SKM-1 (cell line): Measurements from ENCODE around the gene RANBP17.

Experiments used
- DNase-seq: peaks from one replicate; lab custom pipeline; 2025; ENCODE audit not compliant: unreplicated experiment; lab: John Stamatoyannopoulos, UW

The RANBP17 gene

DNA sequence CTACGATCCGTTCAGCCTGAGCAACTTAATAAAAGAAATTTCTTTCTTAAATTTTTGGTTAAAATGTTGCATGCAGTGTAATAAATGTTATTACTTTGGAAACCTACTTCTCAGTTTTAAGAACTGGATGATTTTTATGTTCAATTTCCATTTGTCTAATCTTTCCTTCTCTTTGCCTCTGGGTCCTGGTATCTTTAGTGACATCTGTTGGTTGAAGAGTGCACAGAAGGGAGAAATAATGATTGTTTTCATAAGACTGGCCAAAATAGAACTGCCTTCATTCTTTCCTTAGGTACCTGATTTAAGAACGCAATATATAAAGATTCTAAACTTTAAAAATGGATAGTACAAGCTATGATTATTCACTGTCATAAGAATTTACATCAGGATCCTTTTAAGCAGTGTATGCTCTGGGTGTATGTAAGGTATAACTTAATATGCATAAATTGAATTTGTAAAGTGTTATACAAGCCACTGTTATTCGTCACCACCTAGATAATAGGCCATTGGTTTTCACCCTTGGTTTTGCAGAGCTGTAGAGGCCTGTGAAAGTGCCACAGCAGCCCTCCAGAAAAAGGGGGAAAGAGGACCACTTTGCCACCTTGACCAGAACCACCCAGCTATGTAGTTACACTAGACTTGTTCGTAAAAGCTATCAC lies 364.4 kb downstream of the RANBP17 start:
- DNase-seq, result no peak

DNA sequence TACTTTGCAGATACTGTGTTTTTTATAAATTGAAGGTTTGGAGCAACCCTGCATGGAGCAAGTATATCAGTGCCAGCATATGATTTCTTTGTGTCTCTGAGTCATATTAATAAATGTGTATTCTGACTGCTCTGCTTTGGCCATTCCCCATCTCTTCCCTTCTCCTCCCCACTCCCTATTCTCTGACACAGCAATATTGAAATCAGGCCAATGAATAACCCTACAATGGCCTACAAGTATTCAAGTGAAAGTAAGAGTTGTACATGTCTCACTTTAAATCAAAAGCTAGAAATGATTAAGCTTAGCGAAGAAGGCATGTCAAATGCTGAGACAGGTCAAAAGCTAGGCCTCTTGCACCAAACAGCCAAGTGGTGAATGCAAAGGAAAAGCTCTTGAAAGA lies 365.0 kb downstream of the RANBP17 start:
- no peak for DNase-seq

DNA sequence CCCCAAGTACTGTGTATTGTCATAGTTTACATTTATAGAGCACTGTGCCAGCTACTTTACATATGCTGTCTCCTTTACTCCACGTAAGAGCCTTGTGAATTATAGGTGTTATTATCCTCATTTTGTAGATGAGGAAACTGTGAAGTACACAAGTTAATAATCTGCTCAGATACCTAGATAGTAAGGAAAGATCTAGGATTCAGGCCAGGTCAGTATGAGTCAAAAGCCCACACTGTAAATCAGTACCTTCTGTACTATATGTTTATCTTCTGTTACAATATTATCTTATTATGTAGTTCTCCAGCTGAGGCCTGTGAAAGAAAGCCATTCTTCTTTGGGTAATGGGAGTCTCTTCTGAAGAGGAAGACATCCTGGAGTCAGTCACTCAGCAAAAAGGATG lies 374.8 kb downstream of the RANBP17 start:
- no peak for DNase-seq

DNA sequence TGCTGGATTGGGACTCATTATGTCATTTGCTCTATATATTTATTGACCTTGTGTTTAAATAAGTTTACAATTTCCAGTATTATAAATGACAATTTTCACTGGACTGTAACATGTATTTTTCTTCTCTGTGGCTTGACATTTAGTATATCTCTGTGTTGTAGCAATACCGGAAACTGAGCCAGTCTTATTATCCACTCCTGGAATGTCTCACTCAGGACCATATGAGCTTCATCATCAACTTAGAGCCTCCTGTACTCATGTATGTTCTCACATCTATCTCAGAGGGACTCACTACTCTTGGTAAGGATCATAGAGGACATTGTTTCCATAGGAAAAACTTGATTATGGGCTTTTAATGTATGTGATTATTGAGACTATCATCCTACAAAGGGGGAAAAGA lies 380.7 kb downstream of the RANBP17 start:
- no peak for DNase-seq

DNA sequence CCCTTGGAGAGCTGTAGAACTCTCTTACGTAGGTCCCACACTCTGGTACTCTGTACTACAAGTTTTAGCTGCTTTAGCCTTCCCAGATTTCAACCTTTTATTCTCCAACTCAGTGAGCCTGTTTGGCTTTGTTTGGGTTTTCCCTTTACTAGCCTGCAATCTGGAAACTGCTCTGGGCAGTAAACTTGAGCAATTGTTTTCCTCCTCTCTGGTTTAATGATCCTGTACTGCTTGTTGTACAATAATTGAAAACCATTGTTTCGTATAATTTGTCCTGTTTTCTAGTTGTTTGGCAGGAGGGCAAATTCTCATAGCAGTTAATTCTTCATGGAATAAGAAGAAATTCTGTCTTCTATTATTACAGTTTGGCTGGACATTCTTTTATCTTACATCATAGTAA lies 384.4 kb downstream of the RANBP17 start:
- DNase-seq, result no peak

DNA sequence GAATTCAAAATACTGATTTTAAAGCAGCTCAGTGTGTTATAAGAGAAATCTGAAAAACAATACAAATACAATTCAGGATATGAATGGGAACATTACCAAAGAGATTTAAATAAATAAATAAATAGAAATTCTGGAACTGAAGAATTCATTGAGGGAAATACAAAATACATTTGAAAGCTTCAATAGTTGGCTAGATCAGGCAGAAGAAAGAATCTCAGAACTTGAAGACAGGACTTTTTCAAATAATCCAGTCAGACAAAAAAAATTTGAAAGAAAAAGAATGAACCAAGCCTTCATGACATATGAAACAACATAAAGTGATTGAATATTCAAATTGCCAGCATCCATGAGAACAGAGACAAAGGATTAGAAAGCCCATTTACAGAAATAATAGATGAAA lies 387.6 kb downstream of the RANBP17 start:
- no peak for DNase-seq

DNA sequence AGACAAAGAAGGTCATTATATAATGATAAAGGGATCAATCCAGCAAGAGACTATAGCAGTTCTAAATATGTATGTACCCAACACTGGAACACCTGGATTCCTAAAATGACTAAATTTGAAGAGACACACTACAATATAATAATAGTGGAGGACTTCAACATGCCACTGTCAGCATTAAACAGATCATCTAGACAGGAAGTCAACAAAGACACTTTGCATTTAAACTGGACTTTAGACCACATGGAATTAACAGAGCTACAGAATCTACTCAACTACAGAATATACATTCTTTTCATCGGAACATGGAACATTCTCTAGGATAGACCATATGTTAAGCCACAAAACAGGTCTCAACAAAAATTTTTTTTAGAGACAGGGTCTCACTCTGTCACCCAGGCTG lies 388.9 kb downstream of the RANBP17 start:
- no peak for DNase-seq

DNA sequence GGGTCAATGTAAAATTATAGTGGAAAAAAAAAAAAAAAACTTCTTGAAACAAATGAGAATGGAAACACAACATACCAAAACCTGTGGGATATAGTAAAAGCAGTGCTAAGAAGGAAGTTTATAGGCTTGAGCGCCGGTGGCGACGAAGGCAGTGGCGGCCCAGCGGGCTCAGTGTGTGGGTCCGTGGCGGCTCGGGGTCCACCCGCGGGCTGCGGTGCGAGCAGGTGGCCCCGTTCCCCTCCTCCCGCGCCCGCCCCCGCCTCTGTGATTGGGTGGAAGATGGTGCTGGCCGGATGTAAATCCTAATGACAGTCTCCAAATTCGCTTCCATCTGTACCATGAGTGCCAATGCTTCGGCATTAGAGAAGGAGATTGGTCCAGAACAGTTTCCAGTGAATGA lies 389.7 kb downstream of the RANBP17 start:
- no peak for DNase-seq

DNA sequence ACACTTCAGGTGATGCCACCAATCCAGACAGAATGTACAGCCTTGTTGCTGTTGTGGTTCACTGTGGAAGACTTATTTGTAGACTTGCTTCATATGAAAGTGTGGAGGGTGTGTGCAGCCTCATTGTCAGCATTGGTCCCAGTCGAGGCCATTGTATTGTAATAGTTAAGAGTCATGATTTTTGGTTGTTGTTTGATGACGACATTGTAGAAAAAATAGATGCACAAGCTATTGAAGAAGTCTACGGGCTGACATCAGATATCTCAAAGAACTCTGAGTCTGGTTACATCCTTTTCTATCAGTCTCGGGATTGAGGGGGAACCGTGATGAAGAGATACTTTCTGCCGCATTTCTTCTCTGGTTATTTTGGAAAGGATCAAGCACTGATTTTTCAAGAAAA lies 390.9 kb downstream of the RANBP17 start:
- DNase-seq, result no peak

DNA sequence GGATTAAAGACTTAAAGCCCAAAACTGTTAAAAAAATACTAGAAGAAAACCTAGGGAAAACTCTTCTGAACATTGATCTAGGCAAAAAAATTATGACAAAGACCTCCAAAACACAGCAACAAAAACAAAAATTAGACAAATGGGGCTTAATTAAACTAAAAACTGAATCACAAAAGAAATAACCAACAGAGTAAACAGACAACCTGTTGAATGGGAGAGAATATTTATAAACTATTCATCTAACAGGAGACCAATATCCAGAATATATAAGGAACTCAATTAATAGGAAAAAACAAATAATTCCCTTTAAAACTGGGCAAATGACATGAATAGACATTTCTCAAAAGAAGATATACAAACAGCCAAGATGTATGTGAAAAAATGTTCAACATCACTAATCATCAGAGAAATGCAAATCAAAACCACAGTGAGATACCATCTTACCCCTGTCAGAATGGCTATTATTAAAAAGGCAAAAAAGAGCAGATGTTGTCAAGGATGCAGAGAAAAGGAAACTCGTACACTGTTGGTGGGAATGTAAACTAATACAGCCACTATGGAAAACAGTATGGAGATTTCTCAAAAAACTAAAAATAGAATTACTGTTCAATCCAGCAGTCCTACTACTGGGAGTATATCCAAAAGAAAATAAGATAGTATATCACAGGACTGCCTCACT lies 397.1 kb downstream of the RANBP17 start:
- DNase-seq, result no peak

DNA sequence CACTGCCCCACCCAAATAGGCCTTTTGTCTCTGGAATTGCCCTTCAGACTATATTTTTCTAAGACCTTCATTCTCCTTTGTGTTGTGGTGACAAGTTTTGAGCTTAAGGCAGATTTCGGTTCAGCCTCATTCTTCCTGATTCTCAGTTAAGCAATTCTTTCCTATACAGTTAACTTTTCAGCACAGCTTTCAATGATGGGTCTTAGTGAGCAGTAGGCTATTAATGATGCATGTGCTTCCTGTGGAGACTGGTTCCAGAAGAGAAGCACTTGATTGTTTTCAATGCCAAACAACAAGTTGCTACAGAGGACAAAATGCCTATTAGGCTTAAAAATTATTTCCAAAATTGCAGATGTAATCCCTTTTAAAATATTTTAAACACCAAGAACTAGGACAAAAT lies 399.5 kb downstream of the RANBP17 start:
- no peak for DNase-seq

DNA sequence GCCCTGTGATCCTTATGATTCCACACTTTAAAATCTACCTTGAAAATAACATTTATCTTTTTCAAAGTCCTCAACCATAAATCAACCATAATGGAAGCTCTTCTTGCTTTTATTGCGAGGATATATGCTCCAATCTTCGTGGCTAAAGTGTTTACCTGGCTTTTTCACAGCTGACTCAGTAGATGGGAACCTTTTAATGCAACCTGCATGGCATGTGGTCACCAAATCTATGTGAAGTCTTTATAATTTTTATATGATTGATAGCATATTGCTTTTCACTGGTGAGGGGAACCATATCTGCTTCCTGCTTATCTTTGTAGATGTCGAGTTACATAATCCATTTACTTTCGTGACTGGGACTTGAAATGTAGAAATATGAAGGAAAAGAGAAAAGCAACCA lies 400.1 kb downstream of the RANBP17 start:
- no peak for DNase-seq

DNA sequence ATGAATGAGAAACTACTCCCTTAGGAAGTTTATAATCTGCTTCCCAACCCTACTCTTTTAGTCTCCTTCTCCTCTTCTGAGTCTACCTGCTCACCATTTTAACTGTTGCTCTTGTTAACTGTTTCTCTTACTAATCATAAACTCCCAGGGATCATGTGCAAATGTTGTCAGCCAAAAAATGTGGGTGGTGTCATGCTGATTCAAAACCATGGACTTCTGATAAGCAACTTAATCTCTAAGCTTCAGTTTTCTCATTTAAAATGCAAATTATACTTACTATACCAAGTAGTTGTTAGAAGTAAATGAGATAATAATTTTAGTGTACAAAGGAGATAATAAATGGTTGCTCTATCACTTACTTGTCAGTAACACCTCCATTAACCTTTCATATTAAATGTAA lies 401.4 kb downstream of the RANBP17 start:
- DNase-seq, result no peak

DNA sequence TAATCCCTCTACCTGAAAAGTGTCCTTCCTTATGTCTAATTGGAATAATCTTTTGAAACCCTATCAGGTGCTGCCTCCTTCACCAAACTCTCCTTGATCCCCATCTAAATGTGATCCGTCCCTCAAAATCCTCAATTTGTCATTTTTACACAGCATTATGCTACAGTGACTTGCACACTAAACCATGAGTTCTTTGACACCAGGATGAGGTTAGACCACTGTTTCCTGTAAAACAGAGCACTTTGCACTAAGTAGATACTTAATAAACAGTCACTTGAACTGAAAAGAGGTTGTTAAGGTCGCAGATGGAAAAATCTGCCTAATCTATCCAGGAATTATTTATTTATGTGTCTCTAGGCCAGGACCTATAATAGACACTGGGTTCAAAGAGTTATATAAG lies 403.0 kb downstream of the RANBP17 start:
- DNase-seq, result no peak

DNA sequence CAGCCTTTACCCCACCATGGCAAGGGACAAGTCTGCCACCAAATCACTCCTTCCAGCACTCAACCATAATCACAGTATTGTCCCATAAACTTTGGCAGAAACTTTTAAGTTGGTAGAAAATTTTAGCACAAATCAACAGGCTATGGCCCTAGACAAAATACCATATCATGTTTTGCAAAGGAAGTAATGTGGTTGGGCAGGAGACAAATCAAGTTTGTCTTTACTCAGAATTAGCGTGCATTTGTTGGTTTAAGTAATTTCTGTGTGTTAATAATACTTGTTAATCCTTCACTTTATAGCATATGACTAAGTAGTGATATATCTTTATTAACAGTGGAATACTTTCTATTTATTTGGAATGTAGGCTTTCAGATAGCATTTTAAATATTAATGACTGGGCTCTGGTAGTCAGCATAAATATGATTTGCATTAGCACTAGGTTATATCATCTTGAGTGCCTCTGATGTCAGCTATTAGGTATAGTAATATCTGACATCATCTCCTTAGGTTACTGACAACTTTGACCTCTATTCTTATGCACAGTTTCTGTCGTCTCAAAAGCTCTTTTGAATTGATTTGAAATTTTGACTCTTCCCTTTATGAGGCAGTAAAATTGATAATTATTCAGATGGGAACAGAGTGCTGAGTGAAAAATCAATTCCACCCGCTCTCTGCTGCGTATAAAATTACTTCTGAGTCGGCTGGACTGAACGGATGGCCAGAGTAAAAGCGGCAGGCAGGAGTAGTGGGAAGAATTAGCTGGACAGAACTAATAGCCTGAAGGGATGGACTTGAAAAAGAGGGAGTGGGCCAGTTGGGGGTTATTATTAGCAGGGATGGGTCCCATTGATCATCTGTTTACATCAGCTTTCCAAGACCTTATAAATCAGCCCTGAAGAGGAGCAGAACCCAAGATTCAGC lies 407.1 kb downstream of the RANBP17 start:
- no peak for DNase-seq

DNA sequence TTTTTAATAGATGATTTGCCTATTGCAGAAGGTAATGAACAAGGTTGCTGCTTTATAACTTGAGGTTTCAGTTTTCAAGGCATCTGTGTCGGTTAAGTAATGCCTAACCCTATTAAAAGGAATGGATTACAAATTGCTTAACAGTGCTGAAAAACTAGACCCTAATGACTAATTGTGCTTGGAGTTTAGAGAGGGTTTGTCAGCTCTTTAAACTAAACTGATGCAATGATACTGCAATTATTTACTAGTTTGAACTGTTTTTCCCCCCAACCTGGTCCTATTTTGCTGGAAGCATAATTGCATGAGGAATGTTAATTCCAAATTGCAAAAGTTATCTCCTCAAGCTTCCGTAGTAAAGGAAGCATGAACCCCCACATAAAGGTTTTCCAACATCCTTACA lies 407.9 kb downstream of the RANBP17 start:
- no peak for DNase-seq

DNA sequence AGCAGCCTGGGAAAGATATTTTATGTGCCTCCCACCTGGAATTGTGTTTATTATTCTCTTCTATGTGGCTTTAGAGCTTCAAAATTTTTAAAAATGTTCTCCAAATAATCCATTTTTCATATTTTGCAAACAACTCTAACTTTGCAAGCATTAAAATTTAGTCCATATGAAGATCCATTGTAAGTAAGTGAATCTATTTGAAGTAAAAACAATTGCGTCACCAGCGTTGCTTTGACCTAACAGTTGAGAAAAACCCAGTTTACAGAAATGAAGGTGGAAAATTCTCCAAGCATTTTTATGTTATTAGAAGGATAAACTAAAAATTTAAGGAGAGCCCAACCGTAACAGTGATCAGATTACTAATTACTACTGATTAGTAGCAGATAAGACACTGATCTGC lies 408.3 kb downstream of the RANBP17 start:
- no peak for DNase-seq

DNA sequence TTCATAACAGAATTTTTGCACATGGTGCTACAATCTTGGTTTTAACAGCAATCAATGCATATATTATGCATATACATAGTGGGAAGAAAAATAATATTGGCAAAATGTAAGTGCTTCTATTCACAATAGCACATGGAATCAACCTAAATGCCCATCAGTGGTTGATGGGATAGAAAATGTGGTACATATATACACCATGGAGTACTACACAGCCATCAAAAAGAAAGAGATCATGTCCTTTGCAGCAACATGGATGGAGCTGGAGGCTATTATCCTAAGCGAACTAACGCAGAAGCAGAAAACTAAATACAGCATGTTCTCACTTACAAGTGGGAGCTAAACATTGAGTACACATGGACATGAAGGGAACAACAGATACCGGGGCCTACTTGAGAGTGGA lies 410.0 kb downstream of the RANBP17 start:
- no peak for DNase-seq

DNA sequence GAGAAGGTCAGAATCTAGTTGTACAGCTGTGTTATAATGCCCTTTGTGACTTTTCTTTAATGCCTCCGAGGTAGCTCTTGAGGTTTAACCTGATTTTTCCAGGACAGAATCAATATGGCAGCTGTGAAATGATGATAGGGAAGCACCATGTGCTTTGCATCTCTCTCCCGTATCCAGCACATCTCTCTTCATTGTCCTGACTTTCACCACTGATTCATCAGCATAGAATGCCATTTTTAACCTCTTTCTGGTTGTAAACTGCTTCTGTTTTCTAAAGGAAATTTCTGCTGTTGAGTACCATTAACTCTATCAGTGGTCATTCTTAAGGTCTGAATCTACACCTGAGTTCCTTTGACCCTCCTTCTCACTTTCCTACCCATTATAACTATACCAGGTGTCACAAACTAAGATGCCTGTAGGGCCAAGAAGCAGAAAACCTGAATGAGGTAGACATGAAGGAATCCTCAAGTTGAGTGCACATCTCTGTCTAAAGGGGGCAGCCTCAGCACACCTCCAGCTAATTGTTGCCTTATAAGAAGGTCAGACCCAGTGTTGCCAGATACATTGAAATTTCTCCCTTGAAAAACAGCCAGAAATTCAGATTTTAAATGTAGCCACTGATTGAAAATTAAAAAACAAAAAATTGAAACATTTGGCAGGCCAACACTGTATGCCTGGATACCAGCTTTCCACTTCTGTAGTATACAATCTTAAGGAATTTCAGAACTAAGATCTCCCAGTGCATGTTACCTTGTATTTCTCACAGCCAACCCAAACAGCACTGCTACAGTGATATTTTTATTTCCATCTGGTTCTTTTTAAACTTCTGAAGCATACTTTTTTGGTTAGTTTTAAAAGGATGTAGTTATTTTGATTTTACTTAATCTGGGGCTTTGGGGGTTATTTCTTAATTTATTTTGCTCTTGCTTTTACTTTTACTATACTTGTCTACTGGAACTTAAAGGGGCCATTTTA lies 411.5 kb downstream of the RANBP17 start:
- DNase-seq, result no peak

DNA sequence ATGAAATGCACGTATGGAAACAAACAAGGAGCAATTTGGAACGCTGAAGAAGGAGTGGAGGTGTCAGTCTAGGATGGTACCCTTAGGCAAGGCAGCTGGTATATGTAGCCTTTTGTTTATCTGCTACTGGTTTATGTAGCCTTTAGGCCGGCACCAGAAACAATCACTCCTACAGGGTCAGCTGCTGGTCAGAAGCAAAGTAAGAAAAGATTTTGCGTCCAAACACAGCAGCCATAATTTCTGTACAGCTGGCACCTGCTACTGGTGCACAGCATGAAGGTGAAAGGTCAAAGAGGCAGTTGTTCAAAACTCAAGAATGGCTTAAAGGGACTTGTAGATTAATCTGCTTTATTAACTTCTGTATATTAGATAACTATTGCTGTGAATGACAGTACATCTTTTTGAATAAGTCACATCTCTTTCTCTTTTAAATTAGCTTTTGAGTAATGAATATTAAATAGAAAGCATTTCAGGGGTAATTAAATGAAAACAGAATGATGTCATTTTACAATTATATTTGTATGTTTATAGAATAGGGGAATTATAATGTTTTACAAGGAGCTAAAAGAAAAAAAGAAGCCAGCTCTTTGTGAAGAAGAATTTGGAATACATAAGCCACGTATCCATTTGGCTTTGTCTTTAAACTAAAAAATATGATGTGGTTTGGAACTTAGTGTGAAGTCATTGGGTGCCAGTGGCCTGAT lies 414.2 kb downstream of the RANBP17 start:
- DNase-seq, result no peak
